Measurements from ENCODE around the gene COP1. TPM values are rescaled to one million over a fixed set of nuclear protein-coding genes. Genes with fewer than 3 reads are reported as not detected.
"Not testable (repeated sequence)": the region's sequence is repeated elsewhere in the genome, so short reads cannot be mapped to it uniquely, and the experiment has no call there.

COP1 gene
- total RNA-seq, 3 donors from 2014 or later, result 65.9 to 74.1 (median 68.1) TPM

DNA sequence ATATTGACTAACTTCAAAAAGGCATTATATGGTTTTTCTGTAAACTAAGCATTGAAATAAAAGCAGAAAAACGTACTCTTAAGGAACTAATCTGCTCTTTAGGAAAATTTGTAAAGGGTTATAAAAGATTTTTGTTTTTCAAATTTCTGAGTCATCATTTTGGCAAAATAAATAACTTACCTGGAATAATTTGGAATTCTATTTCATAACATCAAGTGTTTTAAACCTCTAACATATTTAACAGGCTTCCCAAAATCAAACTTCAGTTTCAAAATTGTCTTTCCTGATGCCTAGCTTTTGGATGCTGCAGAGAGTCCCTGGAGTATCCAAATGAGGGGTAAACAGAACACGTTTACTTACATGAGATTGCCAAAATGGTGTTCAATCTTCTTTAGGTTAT lies 108.5 kb downstream of the COP1 start:
- peaks cover 8% of the 10 kb centered on the region for H3K36me3 ChIP-seq
- no peak for DNase-seq (ENCODE audit: low spot score in 2 of 2)
- no peak overlapping the region for H3K27ac ChIP-seq
- peaks cover 0 to 3% of the 10 kb centered on the region in 2 donors for H3K4me1 ChIP-seq
- intact Hi-C loops (cut with DNase I; ENCODE audit: low total_unique reads), result no loop called here
- H3K27me3 ChIP-seq, result no peaks in the 10 kb centered on the region
- TF ChIP-seq POLR2AphosphoS5 (IDR thresholded peaks at IDR 0.05) (no peak), POLR2A (IDR thresholded peaks at IDR 0.05) (no peak)
- TF ChIP-seq, protein P1, sequence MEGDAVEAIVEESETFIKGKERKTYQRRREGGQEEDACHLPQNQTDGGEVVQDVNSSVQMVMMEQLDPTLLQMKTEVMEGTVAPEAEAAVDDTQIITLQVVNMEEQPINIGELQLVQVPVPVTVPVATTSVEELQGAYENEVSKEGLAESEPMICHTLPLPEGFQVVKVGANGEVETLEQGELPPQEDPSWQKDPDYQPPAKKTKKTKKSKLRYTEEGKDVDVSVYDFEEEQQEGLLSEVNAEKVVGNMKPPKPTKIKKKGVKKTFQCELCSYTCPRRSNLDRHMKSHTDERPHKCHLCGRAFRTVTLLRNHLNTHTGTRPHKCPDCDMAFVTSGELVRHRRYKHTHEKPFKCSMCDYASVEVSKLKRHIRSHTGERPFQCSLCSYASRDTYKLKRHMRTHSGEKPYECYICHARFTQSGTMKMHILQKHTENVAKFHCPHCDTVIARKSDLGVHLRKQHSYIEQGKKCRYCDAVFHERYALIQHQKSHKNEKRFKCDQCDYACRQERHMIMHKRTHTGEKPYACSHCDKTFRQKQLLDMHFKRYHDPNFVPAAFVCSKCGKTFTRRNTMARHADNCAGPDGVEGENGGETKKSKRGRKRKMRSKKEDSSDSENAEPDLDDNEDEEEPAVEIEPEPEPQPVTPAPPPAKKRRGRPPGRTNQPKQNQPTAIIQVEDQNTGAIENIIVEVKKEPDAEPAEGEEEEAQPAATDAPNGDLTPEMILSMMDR (IDR thresholded peaks at IDR 0.05), result no peak
- H3K9me3 ChIP-seq, result peaks cover 57 to 74% of the 10 kb centered on the region in 2 donors
- no peak overlapping the region for H3K4me3 ChIP-seq

DNA sequence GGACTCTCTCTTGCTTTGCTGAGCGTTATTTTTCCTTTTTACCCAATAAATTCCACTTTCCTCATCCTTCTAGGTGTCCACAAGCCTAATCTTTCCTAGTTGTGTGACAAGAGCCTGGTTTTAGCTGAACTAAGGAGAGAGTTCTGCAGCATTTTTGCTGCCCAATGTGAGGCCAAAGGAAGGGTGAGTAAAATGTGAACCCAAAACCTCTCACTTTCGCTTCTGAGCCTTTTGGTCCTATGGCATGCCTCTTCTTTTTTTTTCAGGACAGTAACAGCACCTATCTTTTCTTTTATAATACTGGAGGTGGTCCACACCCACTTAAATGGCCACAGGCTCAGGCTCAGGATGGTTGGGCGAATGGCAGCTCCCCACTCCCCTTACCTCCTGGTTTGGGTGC lies 111.1 kb downstream of the COP1 start:
- peaks cover 51 to 59% of the 10 kb centered on the region in 2 donors for H3K9me3 ChIP-seq
- DNase-seq (ENCODE audit: low spot score in 2 of 2), result no peak
- no peak for TF ChIP-seq POLR2AphosphoS5 (IDR thresholded peaks at IDR 0.05)
- H3K36me3 ChIP-seq, result peaks cover 8% of the 10 kb centered on the region
- intact Hi-C loops (cut with DNase I; ENCODE audit: low total_unique reads), result no loop called here
- H3K4me1 ChIP-seq, result no peaks in the 10 kb centered on the region
- no peak overlapping the region for H3K27ac ChIP-seq
- H3K27me3 ChIP-seq, result no peaks in the 10 kb centered on the region
- no peak overlapping the region for H3K4me3 ChIP-seq

DNA sequence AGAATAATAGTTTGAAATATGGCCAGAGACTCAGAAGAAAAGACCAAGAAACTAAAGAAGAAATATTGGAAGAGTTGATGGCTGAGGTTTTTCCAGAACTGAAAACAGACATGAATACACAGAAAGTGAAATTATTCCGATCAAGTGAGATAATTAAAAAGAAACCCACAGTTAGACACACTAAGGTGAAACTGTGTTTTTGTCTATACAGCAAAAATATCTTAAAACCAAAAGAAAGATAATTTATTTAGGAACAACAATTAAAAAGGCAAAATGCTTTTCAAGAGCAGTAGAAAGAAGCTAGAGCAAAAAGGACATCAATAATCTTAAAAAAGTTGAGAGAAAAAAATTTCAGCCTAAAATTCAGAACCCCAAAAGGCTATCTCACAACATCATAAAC lies 116.3 kb downstream of the COP1 start:
- DNase-seq (ENCODE audit: low spot score in 2 of 2), result no peak
- Histone ChIP-seq H3K4me1 (no peaks in the 10 kb centered on the region), H3K36me3 (no peaks in the 10 kb centered on the region), H3K27ac (no peak overlapping the region), H3K27me3 (no peaks in the 10 kb centered on the region), H3K4me3 (no peak overlapping the region), H3K9me3 (peaks cover 6 to 7% of the 10 kb centered on the region in 2 donors)
- TF ChIP-seq POLR2AphosphoS5 (IDR thresholded peaks at IDR 0.05) (no peak), POLR2A (IDR thresholded peaks at IDR 0.05) (no peak)
- TF ChIP-seq, protein P1 (IDR thresholded peaks at IDR 0.05), result no peak
- intact Hi-C loops (cut with DNase I; ENCODE audit: low total_unique reads), result no loop called here

DNA sequence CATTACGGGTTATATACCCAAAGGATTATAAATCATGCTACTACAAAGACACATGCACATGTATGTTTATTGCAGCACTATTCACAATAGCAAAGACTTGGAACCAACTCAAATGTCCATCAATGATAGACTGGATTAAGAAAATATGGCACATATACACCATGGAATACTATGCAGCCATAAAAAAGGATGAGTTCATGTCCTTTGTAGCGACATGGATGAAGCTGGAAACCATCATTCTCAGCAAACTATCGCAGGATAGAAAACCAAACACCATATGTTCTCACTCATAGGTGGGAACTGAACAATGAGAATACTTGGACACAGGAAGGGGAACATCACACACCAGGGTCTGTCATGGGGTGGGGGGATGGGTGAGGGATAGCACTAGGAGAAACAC lies 119.3 kb downstream of the COP1 start:
- DNase-seq (ENCODE audit: low spot score in 2 of 2); H3K27ac ChIP-seq; intact Hi-C loops (cut with DNase I; ENCODE audit: low total_unique reads); H3K4me3 ChIP-seq; H3K36me3 ChIP-seq; H3K4me1 ChIP-seq; H3K9me3 ChIP-seq; H3K27me3 ChIP-seq: not testable (repeated sequence)

DNA sequence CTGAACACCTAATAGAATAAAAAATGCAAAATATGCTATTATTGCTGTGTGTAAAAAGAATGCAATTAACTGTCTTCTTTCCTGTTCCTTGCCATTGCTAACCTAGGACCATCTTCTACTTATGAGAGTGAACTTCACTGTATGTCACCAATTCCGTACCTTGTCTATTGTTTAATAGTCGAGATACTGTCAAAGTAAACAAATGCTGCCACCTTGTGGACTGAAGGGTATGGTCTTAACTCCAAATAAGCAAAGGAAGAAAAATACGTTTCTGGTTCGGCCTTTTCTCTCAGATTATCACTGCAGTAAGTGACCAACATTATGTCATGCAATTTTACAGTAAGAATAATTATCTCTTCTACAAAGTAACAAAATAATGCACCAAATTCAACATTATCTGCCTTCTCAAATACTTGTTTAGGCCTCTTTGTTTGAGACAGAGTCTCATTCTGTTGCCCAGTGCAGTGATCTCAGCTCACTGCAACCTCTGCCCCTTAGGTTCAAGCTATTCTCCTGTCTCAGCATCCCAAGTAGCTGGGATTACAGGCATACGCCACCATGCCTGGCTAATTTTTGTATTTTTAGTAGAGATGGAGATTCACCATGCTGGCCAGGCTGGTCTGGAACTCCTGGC lies 133.4 kb downstream of the COP1 start:
- TF ChIP-seq, protein P1 (IDR thresholded peaks at IDR 0.05), result peak; percentile 24 to 66 (median 41)
- TF ChIP-seq POLR2AphosphoS5 (IDR thresholded peaks at IDR 0.05) (no peak), POLR2A (IDR thresholded peaks at IDR 0.05) (no peak)
- peaks cover 0 to 22% of the 10 kb centered on the region in 2 donors for H3K9me3 ChIP-seq
- DNase-seq (ENCODE audit: low spot score in 2 of 2), result no peak
- H3K4me3 ChIP-seq, result no peak overlapping the region
- intact Hi-C loops (cut with DNase I; ENCODE audit: low total_unique reads), result no loop called here
- H3K4me1 ChIP-seq, result no peaks in the 10 kb centered on the region
- H3K27ac ChIP-seq, result no peak overlapping the region
- no peaks in the 10 kb centered on the region for H3K27me3 ChIP-seq
- H3K36me3 ChIP-seq, result no peaks in the 10 kb centered on the region

DNA sequence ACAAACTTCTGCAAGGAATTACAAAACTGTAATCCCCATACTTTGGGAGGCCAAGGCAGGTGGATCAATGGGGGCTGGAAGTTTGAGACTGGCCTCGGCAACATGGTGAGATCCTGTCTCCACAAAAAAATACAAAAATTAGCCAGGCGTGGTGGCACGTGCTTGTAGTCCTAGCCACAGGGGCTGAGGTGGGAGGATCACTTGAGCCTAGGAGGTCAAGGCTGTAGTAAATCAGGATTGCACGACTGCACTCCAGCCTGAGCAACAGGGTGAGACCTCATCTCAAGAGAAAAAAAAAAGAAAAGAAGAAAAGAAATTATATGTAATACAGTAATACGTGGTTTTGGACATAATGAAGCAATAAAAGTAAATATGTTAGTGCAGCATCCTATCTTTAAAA lies 138.2 kb downstream of the COP1 start:
- H3K36me3 ChIP-seq, result no peaks in the 10 kb centered on the region
- no peak for DNase-seq (ENCODE audit: low spot score in 2 of 2)
- no peaks in the 10 kb centered on the region for H3K4me1 ChIP-seq
- no peaks in the 10 kb centered on the region for H3K9me3 ChIP-seq
- no peaks in the 10 kb centered on the region for H3K27me3 ChIP-seq
- no peak overlapping the region for H3K4me3 ChIP-seq
- TF ChIP-seq POLR2A (IDR thresholded peaks at IDR 0.05) (no peak), POLR2AphosphoS5 (IDR thresholded peaks at IDR 0.05) (no peak)
- intact Hi-C loops (cut with DNase I; ENCODE audit: low total_unique reads), result no loop called here
- no peak overlapping the region for H3K27ac ChIP-seq

DNA sequence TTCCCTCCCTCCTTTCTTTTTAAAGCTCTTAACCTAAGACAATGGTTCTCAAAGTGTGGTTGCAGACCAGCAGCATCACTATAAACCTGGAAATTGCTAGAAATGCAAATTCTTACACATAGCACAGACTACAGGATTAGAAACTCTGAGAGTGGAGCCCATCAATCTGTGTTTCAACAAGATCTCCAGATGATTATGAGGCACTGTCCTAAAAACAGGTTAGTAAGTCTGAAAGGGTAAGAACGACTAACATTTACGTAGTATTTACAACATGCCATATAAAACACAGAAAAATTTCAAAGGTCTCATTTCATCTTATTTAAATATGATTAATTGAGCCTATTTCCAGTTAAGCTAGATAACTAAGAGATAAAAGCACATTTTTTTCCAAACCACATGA lies 138.8 kb downstream of the COP1 start:
- Histone ChIP-seq H3K4me1 (no peaks in the 10 kb centered on the region), H3K27me3 (no peaks in the 10 kb centered on the region), H3K27ac (no peak overlapping the region), H3K9me3 (no peaks in the 10 kb centered on the region), H3K36me3 (no peaks in the 10 kb centered on the region), H3K4me3 (no peak overlapping the region)
- no peak for DNase-seq (ENCODE audit: low spot score in 2 of 2)
- TF ChIP-seq POLR2AphosphoS5 (IDR thresholded peaks at IDR 0.05), result no peak
- TF ChIP-seq POLR2A (IDR thresholded peaks at IDR 0.05), result no peak
- TF ChIP-seq, protein P1 (IDR thresholded peaks at IDR 0.05), result no peak
- intact Hi-C loops (cut with DNase I; ENCODE audit: low total_unique reads), result no loop called here

All from breast epithelium (tissue), 4 donors.